ENCODE results near the gene PLXNA4. TPM values are rescaled to one million over a fixed set of nuclear protein-coding genes. Genes with fewer than 3 reads are reported as not detected.

Gene PLXNA4
- polyA plus RNA-seq, 1 experiment, result 0.22 TPM

DNA sequence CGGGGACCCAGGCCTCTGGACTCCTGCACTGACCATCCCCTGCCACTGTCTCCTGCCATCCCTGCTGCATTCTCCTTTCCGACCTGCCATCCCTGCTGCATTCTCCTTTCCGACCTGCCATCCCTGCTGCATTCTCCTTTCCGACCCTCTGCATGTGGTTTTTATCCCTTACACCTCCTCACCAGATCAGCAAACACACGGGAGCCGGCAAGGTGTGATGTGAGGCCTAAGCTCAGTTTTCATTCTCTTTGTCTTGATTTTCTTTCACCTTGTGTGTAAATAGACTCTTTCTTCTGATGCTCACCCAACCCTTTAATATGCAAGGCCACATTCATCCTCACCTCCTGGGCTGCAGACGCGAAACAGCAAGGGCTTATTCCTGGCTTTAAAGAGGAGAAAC is 11.4 kb downstream of the PLXNA4 start:
- CTCF ChIA-PET, result interaction anchor here (2.1 kb wide), 1 partner anchor 16 kb away, joined by 8 read pairs; no protein-coding TSS in a partner anchor
- POLR2A ChIA-PET, result no interaction called here
- H3K36me3 ChIP-seq (ENCODE audit: control insufficient read depth, insufficient read depth, low read length), result no peaks in the 10 kb centered on the region
- H3K4me3 ChIP-seq (ENCODE audit: low read depth, low read length), result no peak overlapping the region
- H3K27me3 ChIP-seq (ENCODE audit: control insufficient read depth, insufficient read depth, low read length), result peaks cover 2% of the 10 kb centered on the region
- TF ChIP-seq, protein P1, sequence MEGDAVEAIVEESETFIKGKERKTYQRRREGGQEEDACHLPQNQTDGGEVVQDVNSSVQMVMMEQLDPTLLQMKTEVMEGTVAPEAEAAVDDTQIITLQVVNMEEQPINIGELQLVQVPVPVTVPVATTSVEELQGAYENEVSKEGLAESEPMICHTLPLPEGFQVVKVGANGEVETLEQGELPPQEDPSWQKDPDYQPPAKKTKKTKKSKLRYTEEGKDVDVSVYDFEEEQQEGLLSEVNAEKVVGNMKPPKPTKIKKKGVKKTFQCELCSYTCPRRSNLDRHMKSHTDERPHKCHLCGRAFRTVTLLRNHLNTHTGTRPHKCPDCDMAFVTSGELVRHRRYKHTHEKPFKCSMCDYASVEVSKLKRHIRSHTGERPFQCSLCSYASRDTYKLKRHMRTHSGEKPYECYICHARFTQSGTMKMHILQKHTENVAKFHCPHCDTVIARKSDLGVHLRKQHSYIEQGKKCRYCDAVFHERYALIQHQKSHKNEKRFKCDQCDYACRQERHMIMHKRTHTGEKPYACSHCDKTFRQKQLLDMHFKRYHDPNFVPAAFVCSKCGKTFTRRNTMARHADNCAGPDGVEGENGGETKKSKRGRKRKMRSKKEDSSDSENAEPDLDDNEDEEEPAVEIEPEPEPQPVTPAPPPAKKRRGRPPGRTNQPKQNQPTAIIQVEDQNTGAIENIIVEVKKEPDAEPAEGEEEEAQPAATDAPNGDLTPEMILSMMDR (IDR thresholded peaks at IDR 0.05; ENCODE audit: insufficient read depth, low read depth, low read length), result no peak
- no peak for DNase-seq (ENCODE audit: low read depth)

DNA sequence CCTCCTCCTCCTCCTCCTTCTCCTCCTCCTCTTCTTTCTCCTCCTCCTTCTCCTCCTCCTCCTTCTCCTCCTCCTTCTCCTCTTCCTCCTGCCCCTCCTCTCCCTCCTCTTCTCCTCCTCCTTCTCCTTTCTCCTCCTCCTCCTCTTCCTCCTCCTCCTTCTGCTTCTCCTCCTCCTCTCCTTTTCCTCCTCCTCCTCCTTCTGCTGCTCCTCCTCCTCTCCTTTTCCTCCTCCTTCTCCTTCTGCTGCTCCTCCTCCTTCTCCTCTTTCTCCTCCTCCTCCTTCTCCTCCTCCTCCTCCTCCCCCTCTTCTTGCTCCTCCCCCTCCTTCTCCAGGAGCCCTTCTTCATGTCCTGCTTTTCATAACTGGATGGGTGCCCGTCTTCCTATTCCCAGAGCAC is 12.2 kb downstream of the PLXNA4 start:
- DNase-seq (ENCODE audit: low read depth), result no peak
- ChIA-PET POLR2A (no interaction called here), CTCF (no interaction called here)
- TF ChIP-seq, protein P1 (IDR thresholded peaks at IDR 0.05; ENCODE audit: insufficient read depth, low read depth, low read length), result no peak
- Histone ChIP-seq H3K36me3 (ENCODE audit: control insufficient read depth, insufficient read depth, low read length) (no peaks in the 10 kb centered on the region), H3K27me3 (ENCODE audit: control insufficient read depth, insufficient read depth, low read length) (peaks cover 2% of the 10 kb centered on the region), H3K4me3 (ENCODE audit: low read depth, low read length) (no peak overlapping the region)

DNA sequence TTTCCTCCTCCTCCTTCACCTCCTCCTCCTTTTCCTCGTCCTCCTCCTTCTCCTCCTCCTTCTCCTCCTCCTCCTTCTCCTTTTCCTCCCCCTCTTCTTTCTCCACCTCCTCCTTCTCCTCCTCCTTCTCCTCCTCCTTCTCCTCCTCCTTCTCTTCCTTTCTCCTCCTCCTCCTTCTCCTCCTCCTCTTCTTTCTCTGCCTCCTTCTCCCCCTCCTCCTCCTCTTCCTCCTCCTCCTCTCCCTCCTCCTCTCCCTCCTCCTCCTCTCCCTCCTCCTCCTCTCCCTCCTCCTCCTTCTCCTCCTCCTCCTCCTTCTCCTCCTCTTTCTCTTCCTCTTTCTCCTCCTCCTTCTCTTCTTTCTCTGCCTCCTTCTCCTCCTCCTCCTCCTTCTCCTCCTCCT is 13.6 kb downstream of the PLXNA4 start:
- Histone ChIP-seq H3K27me3 (ENCODE audit: control insufficient read depth, insufficient read depth, low read length) (no peaks in the 10 kb centered on the region; the same call in 1 of the 2 replicates), H3K4me3 (ENCODE audit: low read depth, low read length) (no peak overlapping the region), H3K36me3 (ENCODE audit: control insufficient read depth, insufficient read depth, low read length) (no peaks in the 10 kb centered on the region)
- TF ChIP-seq, protein P1 (IDR thresholded peaks at IDR 0.05; ENCODE audit: insufficient read depth, low read depth, low read length), result no peak
- DNase-seq (ENCODE audit: low read depth), result no peak
- ChIA-PET CTCF (no interaction called here), POLR2A (no interaction called here)

DNA sequence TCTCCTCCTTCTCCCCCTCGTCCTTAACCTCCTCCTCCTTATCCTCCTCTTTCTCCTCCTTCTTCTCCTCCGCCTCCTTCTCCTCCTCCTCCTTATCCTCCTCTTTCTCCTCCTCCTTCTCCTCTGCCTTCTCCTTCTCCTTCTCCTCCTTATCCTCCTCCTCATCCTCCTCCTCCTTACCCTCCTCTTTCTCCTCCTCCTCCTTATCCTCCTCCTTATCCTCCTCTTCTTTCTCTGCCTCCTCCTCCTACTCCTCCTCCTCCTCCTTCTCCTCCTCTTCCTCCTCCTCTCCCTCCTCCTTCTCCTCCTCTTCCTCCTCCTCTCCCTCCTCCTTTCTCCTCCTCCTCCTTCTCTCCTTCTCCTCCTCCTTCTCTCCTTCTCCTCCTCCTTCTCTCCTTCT is 14.5 kb downstream of the PLXNA4 start:
- POLR2A ChIA-PET, result no interaction called here
- TF ChIP-seq, protein P1 (IDR thresholded peaks at IDR 0.05; ENCODE audit: insufficient read depth, low read depth, low read length), result no peak
- no peak for DNase-seq (ENCODE audit: low read depth)

DNA sequence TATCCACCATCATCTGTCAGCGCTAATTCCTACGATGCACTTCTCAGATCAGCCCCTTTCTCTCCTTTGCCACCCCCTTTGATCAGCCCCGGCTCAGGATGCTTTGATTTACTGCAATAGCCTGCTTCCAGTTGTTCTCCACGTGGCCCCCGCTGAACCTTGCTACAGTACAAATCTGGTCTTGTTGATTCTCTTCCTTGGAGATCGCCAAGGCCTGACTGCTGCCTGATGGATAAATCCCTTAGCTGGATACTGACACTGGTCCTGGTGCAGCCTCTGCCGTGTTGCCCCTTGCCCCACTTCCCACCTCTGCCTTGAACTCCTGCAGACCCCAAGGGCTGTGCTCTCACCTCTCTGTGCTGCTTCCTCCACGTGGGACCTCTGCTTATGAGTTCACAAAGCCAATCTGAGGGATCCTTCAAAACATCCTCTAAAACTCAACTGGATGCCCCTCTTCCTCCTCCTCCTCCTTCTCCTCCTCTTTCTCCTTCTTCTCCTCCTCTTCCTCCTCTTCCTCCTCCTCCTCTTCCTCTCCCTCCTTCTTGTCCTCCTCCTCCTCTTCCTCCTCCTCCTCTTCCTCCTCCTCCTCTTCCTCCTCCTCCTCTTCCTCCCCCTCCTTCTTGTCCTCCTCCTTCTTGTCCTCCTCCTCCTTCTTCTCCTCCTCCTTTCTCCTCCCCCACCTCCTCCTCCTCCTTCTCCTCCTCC is 15.3 kb downstream of the PLXNA4 start:
- Histone ChIP-seq H3K27me3 (ENCODE audit: control insufficient read depth, insufficient read depth, low read length) (no peaks in the 10 kb centered on the region), H3K4me3 (ENCODE audit: low read depth, low read length) (no peak overlapping the region), H3K36me3 (ENCODE audit: control insufficient read depth, insufficient read depth, low read length) (no peaks in the 10 kb centered on the region)
- DNase-seq (ENCODE audit: low read depth), result no peak
- CTCF ChIA-PET, result no interaction called here
- POLR2A ChIA-PET, result no interaction called here
- TF ChIP-seq, protein P1 (IDR thresholded peaks at IDR 0.05; ENCODE audit: insufficient read depth, low read depth, low read length), result no peak

More for the DNA sequence above, 14.5 kb downstream of the PLXNA4 start:
- CTCF ChIA-PET, result no interaction called here
- H3K36me3 ChIP-seq (ENCODE audit: control insufficient read depth, insufficient read depth, low read length), result no peaks in the 10 kb centered on the region
- H3K27me3 ChIP-seq (ENCODE audit: control insufficient read depth, insufficient read depth, low read length), result no peaks in the 10 kb centered on the region
- H3K4me3 ChIP-seq (ENCODE audit: low read depth, low read length), result no peak overlapping the region
